Measurements from ENCODE around the gene PPM1N. TPM values are rescaled to one million over a fixed set of nuclear protein-coding genes. Genes with fewer than 3 reads are reported as not detected.

The PPM1N gene
- total and polyA plus RNA-seq, 2 experiments from 2014 or later = 0.40 to 0.59 TPM

GRCh38 chr19:45506989-45507871, 9.0 kb downstream of the PPM1N start, which contains the start of gene VASP:
TSS of gene VASP (plus strand) at chr19:45507479. CDS start at chr19:45507772, 293 bp downstream.
- peak within 1 kb of the TSS; percentile 83 for H2AFZ ChIP-seq
- TF ChIP-seq EZH2phosphoT487 (IDR thresholded peaks at IDR 0.05; ENCODE audit: low read depth, severe bottlenecking, unreplicated experiment) (no peak), CTCF (IDR thresholded peaks at IDR 0.05; ENCODE audit: poor library complexity) (no peak), EZH2 (IDR thresholded peaks at IDR 0.05; ENCODE audit: borderline replicate concordance) (no peak)
- H4K20me1 ChIP-seq (ENCODE audit: insufficient read depth, poor library complexity, severe bottlenecking) = peaks cover 12% of the 10 kb centered on the region
- H3K27me3 ChIP-seq = no peaks in the 10 kb centered on the region
- peak within 1 kb of the TSS; percentile 91 for H3K4me2 ChIP-seq
- no peaks in the 10 kb centered on the region for H3K9me2 ChIP-seq (replicated peaks; ENCODE audit: insufficient read depth)
- peak within 1 kb of the TSS; percentile 98 for H3K27ac ChIP-seq
- H3K4me3 ChIP-seq = peak within 1 kb of the TSS; percentile 98
- DNase-seq (ENCODE audit: low spot score) = peak; percentile 93
- H3K4me1 ChIP-seq (ENCODE audit: insufficient read depth) = peaks cover 15% of the 10 kb centered on the region
- peaks cover 51% of the 10 kb centered on the region for H3K79me2 ChIP-seq
- no peaks in the 10 kb centered on the region for H3K9me3 ChIP-seq (ENCODE audit: low read depth)
- WGBS (ENCODE audit: low lambda C conversion rate, missing lambda C conversion rate) = 2% methylated on average over 39 of the region's 65 CpGs
- no peaks in the 10 kb centered on the region for H3K36me3 ChIP-seq (replicated peaks; ENCODE audit: insufficient read depth, low read depth)

- Histone ChIP-seq H2AFZ (no peak overlapping the region), H3K9me3 (ENCODE audit: low read depth) (no peaks in the 10 kb centered on the region), H3K9me2 (replicated peaks; ENCODE audit: insufficient read depth) (no peaks in the 10 kb centered on the region), H3K27ac (peak overlapping the region; percentile 98), H4K20me1 (ENCODE audit: insufficient read depth, poor library complexity, severe bottlenecking) (peaks cover 12% of the 10 kb centered on the region), H3K4me1 (ENCODE audit: insufficient read depth) (peaks cover 15% of the 10 kb centered on the region), H3K27me3 (no peaks in the 10 kb centered on the region), H3K36me3 (replicated peaks; ENCODE audit: insufficient read depth, low read depth) (no peaks in the 10 kb centered on the region), H3K4me3 (peak overlapping the region; percentile 98), H3K79me2 (peaks cover 58% of the 10 kb centered on the region), H3K4me2 (peak overlapping the region; percentile 91)
- under 1% methylated on average over 22 of the region's 22 CpGs for WGBS (ENCODE audit: low lambda C conversion rate, missing lambda C conversion rate)
- DNase-seq (ENCODE audit: low spot score) = no peak
- TF ChIP-seq EZH2 (IDR thresholded peaks at IDR 0.05; ENCODE audit: borderline replicate concordance) (no peak), EZH2phosphoT487 (IDR thresholded peaks at IDR 0.05; ENCODE audit: low read depth, severe bottlenecking, unreplicated experiment) (no peak), CTCF (IDR thresholded peaks at IDR 0.05; ENCODE audit: poor library complexity) (no peak)
These were observed 9.7 kb downstream of the PPM1N start for GRCh38 chr19:45507872-45508416.

GRCh38 chr19:45508417-45508860, 10.2 kb downstream of the PPM1N start:
- H2AFZ ChIP-seq = no peak overlapping the region
- no peak for TF ChIP-seq EZH2 (IDR thresholded peaks at IDR 0.05; ENCODE audit: borderline replicate concordance)
- no peak for TF ChIP-seq EZH2phosphoT487 (IDR thresholded peaks at IDR 0.05; ENCODE audit: low read depth, severe bottlenecking, unreplicated experiment)
- no peak for TF ChIP-seq CTCF (IDR thresholded peaks at IDR 0.05; ENCODE audit: poor library complexity)
- peak; percentile 86 for DNase-seq (ENCODE audit: low spot score)
- no peaks in the 10 kb centered on the region for H3K27me3 ChIP-seq
- H4K20me1 ChIP-seq (ENCODE audit: insufficient read depth, poor library complexity, severe bottlenecking) = peaks cover 12% of the 10 kb centered on the region
- H3K9me2 ChIP-seq (replicated peaks; ENCODE audit: insufficient read depth) = no peaks in the 10 kb centered on the region
- H3K36me3 ChIP-seq (replicated peaks; ENCODE audit: insufficient read depth, low read depth) = no peaks in the 10 kb centered on the region
- H3K79me2 ChIP-seq = peaks cover 63% of the 10 kb centered on the region
- peak overlapping the region; percentile 91 for H3K4me2 ChIP-seq
- H3K4me1 ChIP-seq (ENCODE audit: insufficient read depth) = peaks cover 15% of the 10 kb centered on the region
- peak overlapping the region; percentile 98 for H3K4me3 ChIP-seq
- WGBS (ENCODE audit: low lambda C conversion rate, missing lambda C conversion rate) = 3% methylated on average over 15 of the region's 26 CpGs
- no peaks in the 10 kb centered on the region for H3K9me3 ChIP-seq (ENCODE audit: low read depth)
- peak overlapping the region; percentile 98 for H3K27ac ChIP-seq

Measured in hepatocyte (in vitro differentiated cells).